Left ventricle myocardium inferior (tissue), 1 donor: ENCODE measurements around the gene SNN. TPM values are rescaled to one million over a fixed set of nuclear protein-coding genes. Genes with fewer than 3 reads are reported as not detected.

Experiments used
- DNase-seq: peaks from one replicate; pipeline ENCODE4 v3.0.0-alpha.2; 2020
- H3K27ac ChIP-seq: fragments of 200-600 bp; replicated peaks from 2 replicates; pipeline ENCODE4 v1.8.0; 2021
- H3K27me3 ChIP-seq: fragments of 200-600 bp; 2 replicates; pipeline ENCODE4 v1.8.0; 2021; ENCODE audit warnings: low read depth
- H3K36me3 ChIP-seq: fragments of 200-600 bp; 2 replicates; pipeline ENCODE4 v1.8.0; 2021
- H3K4me1 ChIP-seq: fragments of 200-600 bp; 2 replicates; pipeline ENCODE4 v1.8.0; 2021
- H3K4me3 ChIP-seq: fragments of 200-600 bp; 2 replicates; pipeline ENCODE4 v1.8.0; 2021; ENCODE audit warnings: mild to moderate bottlenecking, moderate library complexity
- H3K9me3 ChIP-seq: fragments of 200-600 bp; replicated peaks from 2 replicates; pipeline ENCODE4 v1.8.0; 2021
- intact Hi-C: fragments of 100-400 bp; cut with micrococcal nuclease; formaldehyde crosslinking; loops from one replicate; pipeline ENCODE4 v1.11.0; 2022
- total RNA-seq: library from RNA; stranded (reverse); fragmentation: NEBNext Ultra II Directional; extraction: Animal tissue kit (Norgen Biotek cat#: 25700); gene quantifications from one replicate; pipeline ENCODE4 v1.2.1, GENCODE V29; 2021
- TF ChIP-seq, protein P1 (sequence below): fragments of 200-600 bp; IDR thresholded peaks from 2 replicates; pipeline ENCODE4 v1.8.0; 2021; ENCODE audit warnings: antibody characterized with exemption, mild to moderate bottlenecking, borderline replicate concordance
- donor health status: DM: no; HTN: yes; CAD: no; lungs with severe emphysema.

Gene SNN
- total RNA-seq, 1 donor from 2014 or later = 28.2 TPM

DNA sequence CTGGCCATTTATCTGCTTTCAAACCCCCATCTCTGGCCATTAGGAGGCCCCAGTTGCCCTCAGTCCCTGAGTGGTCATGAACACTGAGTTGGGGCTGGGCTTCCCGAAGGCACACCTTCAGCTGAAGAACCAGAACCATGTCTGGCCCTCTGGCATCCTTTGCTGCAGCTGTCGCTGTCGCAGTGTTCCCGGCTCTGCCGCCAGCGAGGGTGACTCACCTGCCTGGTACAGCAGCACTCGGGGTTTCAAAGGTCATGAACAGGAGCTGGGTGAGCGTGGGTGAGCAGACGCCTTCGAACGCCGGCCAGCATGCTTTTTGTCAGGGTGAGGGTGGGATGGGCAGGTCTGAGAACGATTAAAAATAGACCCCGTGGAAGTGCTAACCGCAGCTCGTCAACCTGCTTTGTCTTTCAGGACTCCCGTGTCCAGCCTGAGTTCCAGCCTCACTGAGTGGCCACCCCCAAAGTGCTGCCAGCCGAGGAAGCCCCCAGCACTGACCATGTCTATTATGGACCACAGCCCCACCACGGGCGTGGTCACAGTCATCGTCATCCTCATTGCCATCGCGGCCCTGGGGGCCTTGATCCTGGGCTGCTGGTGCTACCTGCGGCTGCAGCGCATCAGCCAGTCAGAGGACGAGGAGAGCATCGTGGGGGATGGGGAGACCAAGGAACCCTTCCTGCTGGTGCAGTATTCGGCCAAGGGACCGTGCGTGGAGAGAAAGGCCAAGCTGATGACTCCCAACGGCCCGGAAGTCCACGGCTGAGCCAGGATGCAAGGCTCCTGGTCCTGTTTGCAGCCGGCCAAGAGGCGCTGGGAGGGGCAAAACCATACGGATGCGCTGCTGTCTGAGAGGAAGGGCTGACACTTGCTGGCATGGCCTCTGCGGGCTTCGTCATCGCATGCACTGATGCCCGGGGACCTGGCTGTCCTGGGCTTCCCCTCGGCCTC is 7.6 kb downstream of the SNN start:
- DNase-seq = peak; percentile 44
- peak overlapping the region; percentile 85 for H3K27ac ChIP-seq
- H3K36me3 ChIP-seq = peaks cover 45% of the 10 kb centered on the region
- no peaks in the 10 kb centered on the region for H3K27me3 ChIP-seq
- H3K4me1 ChIP-seq = peaks cover 100% of the 10 kb centered on the region
- intact Hi-C loops = no loop called here
- H3K4me3 ChIP-seq = no peak overlapping the region
- H3K9me3 ChIP-seq = no peaks in the 10 kb centered on the region
- TF ChIP-seq, protein P1, sequence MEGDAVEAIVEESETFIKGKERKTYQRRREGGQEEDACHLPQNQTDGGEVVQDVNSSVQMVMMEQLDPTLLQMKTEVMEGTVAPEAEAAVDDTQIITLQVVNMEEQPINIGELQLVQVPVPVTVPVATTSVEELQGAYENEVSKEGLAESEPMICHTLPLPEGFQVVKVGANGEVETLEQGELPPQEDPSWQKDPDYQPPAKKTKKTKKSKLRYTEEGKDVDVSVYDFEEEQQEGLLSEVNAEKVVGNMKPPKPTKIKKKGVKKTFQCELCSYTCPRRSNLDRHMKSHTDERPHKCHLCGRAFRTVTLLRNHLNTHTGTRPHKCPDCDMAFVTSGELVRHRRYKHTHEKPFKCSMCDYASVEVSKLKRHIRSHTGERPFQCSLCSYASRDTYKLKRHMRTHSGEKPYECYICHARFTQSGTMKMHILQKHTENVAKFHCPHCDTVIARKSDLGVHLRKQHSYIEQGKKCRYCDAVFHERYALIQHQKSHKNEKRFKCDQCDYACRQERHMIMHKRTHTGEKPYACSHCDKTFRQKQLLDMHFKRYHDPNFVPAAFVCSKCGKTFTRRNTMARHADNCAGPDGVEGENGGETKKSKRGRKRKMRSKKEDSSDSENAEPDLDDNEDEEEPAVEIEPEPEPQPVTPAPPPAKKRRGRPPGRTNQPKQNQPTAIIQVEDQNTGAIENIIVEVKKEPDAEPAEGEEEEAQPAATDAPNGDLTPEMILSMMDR = no peak

DNA sequence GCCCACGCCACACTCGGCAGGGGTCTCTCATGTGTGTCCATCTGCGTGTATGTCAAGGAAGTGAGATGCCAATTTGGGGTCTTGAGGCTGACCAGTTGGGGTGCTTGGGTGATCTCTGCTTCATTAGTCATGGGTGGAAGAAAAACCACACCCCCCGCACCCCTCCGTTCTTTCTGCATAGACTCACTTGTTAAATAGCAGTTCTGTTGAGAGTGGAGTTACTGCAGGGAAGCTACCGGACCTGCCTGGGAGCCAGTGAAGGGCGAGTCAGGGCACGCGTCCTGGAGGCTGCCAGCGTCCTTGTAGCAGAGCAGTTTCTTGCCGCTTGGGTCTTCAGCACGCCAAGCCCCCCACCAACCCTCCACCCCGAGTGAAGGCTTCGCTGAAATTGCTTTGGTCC is 8.5 kb downstream of the SNN start:
- H3K27ac ChIP-seq = peak overlapping the region; percentile 85
- intact Hi-C loops = no loop called here
- H3K27me3 ChIP-seq = no peaks in the 10 kb centered on the region
- H3K4me3 ChIP-seq = no peak overlapping the region
- peaks cover 45% of the 10 kb centered on the region for H3K36me3 ChIP-seq
- no peak for DNase-seq
- TF ChIP-seq, protein P1 = no peak
- peaks cover 100% of the 10 kb centered on the region for H3K4me1 ChIP-seq
- no peaks in the 10 kb centered on the region for H3K9me3 ChIP-seq

DNA sequence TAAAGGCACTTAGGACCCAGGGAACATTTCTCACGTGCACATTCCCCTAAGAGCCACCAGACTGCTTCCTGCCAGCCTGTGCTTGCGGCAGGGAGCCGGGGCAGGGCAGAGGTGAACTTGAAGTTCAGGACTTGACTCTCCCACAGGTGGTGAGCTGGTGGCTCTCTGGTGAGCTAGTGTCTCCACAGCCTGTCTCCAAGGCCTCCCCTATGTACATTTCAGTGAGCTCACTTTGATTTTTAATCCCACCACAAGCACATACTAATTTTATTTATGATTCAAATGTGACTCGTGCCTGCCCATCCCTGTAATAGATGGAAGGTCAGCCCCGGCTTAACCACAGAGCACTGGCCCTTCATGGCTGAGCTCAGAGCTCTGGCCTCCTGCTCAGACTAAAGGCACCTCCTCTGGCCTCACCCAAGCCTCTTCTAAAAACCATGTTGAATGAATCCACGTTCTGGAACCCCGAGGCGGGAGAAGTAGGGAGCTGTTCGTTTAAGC is 9.2 kb downstream of the SNN start:
- DNase-seq = no peak
- H3K9me3 ChIP-seq = no peaks in the 10 kb centered on the region
- TF ChIP-seq, protein P1 = no peak
- intact Hi-C loops = no loop called here
- peaks cover 100% of the 10 kb centered on the region for H3K4me1 ChIP-seq
- no peak overlapping the region for H3K4me3 ChIP-seq
- no peaks in the 10 kb centered on the region for H3K27me3 ChIP-seq
- H3K36me3 ChIP-seq = peaks cover 45% of the 10 kb centered on the region
- peak overlapping the region; percentile 85 for H3K27ac ChIP-seq

DNA sequence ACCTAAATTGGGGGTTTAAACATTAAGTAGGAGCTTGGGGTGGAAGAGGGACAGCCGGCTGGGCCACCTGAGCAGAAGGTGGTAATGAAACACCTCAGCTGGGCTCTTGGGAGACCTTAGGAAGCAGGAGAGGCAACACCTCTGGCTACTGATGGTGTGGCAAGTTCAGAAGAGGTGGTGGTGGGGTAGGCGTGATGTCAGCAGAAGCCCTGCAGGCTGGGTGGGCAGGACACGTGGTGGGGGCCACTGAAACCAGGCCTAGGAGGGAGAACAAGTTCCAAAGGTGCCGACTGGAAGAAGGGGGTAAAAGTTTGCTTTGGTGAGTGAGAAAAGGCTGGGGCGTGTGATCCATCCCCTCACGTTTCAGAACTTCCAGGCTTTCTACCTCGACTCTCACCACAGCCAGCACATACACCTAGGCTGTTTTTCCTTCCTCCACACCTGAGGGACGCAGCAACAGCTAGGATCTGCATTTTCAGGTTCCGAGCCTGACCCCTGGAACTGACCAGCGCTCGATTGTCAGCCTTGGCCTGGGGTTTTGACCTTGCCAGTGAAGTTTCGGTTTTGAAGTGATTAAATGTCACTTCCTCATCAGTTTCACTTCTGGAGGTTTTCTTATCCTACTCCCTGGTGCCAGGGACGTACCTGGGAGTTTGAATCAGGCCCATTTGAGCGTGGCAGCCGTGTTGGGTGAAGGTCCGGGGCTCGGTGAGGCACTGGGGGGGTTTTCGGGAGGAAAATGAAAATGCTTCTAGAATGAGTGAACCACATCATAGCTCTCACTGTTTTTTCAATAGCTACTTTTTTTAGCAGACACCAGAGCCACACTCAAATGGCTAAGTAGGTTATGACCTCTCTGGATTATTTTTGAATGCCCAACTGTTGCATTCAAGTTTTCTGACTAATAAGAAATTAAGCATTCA is 10.0 kb downstream of the SNN start:
- no peak for DNase-seq
- H3K36me3 ChIP-seq = peaks cover 51% of the 10 kb centered on the region
- no peaks in the 10 kb centered on the region for H3K9me3 ChIP-seq
- H3K27ac ChIP-seq = peak overlapping the region; percentile 85
- H3K27me3 ChIP-seq = no peaks in the 10 kb centered on the region
- TF ChIP-seq, protein P1 = no peak
- H3K4me3 ChIP-seq = no peak overlapping the region
- intact Hi-C loops = no loop called here
- peaks cover 100% of the 10 kb centered on the region for H3K4me1 ChIP-seq

DNA sequence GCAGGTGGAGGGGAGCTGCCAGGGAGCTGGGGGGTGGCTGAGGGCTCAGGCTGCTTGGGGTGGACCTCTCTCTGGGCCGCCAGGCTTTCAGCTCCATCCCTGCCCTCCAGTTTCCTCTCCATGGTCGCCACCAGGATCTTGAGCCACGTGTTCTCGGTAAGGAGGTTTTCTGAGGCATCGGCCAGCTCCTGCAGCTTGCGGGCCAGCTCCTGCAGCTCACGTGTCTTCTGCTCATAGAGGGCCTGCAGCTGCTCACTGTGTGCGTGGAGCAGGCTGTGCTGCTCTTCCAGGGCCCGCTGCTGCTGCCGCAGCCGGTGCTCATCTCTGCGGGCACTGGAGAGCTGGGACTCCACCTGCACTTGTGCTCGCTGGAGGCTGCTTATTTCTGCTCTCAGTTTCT is 11.0 kb downstream of the SNN start:
- TF ChIP-seq, protein P1 = no peak
- Histone ChIP-seq H3K4me3 (no peak overlapping the region), H3K27ac (peak overlapping the region; percentile 85), H3K36me3 (peaks cover 61% of the 10 kb centered on the region), H3K9me3 (no peaks in the 10 kb centered on the region), H3K27me3 (no peaks in the 10 kb centered on the region), H3K4me1 (peaks cover 96% of the 10 kb centered on the region)
- DNase-seq = no peak
- intact Hi-C loops = no loop called here
